K562 (cell line): Measurements from ENCODE around the gene MSX1.

Source experiments
- NFE2 ChIP-seq: IDR thresholded peaks from 2 replicates; pipeline ENCODE4 v1.6.1; 2014; ENCODE audit warnings: antibody characterized with exemption, low read depth
- POLR2A ChIP-seq: fragments of 450-650 bp; conservative IDR thresholded peaks from 2 replicates; pipeline ENCODE4 v1.6.1; 2016
- ZSCAN32 ChIP-seq: fragments of 450-650 bp; formaldehyde crosslinking; IDR thresholded peaks from 2 replicates; pipeline ENCODE4 v1.4.0; 2020; ENCODE audit warnings: mild to moderate bottlenecking, moderate library complexity
- TF ChIP-seq, protein P1 (sequence below), 2 experiments: fragments of 450-650 bp; formaldehyde crosslinking in 1 of 2; IDR thresholded peaks; 2 replicates each; pipeline versions ENCODE4 v1.4.0 to v1.6.1; 2014 to 2020; ENCODE audit warnings: mild to moderate bottlenecking in 2 of 2, borderline replicate concordance in 1 of 2, low read depth in 1 of 2
- TF ChIP-seq, protein P2 (sequence below), 3 experiments: IDR thresholded peaks in 2 of 3; conservative IDR thresholded peaks in 1 of 3; 2 replicates each; pipeline ENCODE4 v1.5.1; 2011 to 2012; ENCODE audit warnings: low read length in 3 of 3, mild to moderate bottlenecking in 3 of 3, control low read depth in 2 of 3, improper control_type of control experiment in 1 of 3, inconsistent platforms in 1 of 3, low read depth in 1 of 3, mixed read lengths in 1 of 3, moderate library complexity in 1 of 3; ENCODE audit not compliant: insufficient read depth in 2 of 3

DNA sequence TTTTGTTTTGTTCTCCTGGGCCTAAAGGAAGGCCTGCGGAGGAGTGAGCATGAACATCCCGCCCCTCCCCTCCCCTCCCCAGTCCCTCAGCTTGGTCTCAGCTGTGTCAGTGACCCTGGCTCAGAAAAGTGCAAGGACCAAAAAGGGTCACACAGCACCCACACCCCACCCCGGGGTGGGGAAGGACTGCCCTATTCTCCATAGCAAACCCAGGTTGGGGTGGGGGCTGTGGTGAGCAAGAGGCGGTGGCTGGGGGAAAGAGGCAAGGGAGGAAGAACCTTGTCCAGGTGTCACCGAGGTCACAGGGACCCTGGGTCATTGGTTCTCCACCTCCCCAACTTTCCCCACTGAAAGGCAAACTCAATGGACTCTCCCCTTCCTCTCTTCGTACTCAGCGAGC is 7.6 kb upstream of the MSX1 start:
- TF ChIP-seq POLR2A (no peak), NFE2 (no peak), ZSCAN32 (CRISPR knock-in tag) (no peak)
- TF ChIP-seq, protein P1, sequence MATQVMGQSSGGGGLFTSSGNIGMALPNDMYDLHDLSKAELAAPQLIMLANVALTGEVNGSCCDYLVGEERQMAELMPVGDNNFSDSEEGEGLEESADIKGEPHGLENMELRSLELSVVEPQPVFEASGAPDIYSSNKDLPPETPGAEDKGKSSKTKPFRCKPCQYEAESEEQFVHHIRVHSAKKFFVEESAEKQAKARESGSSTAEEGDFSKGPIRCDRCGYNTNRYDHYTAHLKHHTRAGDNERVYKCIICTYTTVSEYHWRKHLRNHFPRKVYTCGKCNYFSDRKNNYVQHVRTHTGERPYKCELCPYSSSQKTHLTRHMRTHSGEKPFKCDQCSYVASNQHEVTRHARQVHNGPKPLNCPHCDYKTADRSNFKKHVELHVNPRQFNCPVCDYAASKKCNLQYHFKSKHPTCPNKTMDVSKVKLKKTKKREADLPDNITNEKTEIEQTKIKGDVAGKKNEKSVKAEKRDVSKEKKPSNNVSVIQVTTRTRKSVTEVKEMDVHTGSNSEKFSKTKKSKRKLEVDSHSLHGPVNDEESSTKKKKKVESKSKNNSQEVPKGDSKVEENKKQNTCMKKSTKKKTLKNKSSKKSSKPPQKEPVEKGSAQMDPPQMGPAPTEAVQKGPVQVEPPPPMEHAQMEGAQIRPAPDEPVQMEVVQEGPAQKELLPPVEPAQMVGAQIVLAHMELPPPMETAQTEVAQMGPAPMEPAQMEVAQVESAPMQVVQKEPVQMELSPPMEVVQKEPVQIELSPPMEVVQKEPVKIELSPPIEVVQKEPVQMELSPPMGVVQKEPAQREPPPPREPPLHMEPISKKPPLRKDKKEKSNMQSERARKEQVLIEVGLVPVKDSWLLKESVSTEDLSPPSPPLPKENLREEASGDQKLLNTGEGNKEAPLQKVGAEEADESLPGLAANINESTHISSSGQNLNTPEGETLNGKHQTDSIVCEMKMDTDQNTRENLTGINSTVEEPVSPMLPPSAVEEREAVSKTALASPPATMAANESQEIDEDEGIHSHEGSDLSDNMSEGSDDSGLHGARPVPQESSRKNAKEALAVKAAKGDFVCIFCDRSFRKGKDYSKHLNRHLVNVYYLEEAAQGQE (IDR thresholded peaks at IDR 0.05; ENCODE audit: borderline replicate concordance) = no peak
- TF ChIP-seq, protein P1 (CRISPR knock-in tag; IDR thresholded peaks at IDR 0.05; ENCODE audit: low read depth) = no peak
- TF ChIP-seq, protein P2, sequence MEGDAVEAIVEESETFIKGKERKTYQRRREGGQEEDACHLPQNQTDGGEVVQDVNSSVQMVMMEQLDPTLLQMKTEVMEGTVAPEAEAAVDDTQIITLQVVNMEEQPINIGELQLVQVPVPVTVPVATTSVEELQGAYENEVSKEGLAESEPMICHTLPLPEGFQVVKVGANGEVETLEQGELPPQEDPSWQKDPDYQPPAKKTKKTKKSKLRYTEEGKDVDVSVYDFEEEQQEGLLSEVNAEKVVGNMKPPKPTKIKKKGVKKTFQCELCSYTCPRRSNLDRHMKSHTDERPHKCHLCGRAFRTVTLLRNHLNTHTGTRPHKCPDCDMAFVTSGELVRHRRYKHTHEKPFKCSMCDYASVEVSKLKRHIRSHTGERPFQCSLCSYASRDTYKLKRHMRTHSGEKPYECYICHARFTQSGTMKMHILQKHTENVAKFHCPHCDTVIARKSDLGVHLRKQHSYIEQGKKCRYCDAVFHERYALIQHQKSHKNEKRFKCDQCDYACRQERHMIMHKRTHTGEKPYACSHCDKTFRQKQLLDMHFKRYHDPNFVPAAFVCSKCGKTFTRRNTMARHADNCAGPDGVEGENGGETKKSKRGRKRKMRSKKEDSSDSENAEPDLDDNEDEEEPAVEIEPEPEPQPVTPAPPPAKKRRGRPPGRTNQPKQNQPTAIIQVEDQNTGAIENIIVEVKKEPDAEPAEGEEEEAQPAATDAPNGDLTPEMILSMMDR (IDR thresholded peaks at IDR 0.05 in 2 of 3, conservative IDR thresholded peaks at IDR 0.05 in 1 of 3; ENCODE audit: insufficient read depth in 2 of 3, low read depth in 1 of 3, low read length in 3 of 3) = no peak
